ENCODE measurements around the gene TEX14. TPM values are rescaled to one million over a fixed set of nuclear protein-coding genes. Genes with fewer than 3 reads are reported as not detected.
A peak's percentile ranks its signal among the peaks of the same experiment; 100 is the strongest.
"Not testable (repeated sequence)": the region's sequence is repeated elsewhere in the genome, so short reads cannot be mapped to it uniquely, and the experiment has no call there.

TEX14 gene
- polyA plus RNA-seq, 1 donor, result 4.7 TPM

DNA sequence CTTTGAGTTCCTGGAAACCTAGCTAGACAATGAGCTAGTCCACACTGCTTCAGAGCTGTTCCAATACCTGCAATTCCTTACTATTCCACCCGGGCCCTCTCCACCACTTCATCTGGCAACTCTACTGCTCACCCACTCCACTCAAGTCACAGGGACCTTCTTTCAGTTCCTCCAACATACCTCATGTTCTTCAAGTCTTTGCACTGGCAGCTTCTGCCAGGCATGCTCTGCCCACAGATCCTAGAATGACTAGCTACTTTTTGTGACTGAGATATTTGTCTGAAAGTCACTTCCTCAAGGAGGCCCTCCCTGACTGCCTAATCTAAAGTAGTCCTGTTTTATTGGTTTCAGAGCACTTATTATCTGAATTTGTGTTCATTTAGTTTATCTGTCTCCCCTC is 86.4 kb downstream of the TEX14 start:
- DNase-seq, result no peak

DNA sequence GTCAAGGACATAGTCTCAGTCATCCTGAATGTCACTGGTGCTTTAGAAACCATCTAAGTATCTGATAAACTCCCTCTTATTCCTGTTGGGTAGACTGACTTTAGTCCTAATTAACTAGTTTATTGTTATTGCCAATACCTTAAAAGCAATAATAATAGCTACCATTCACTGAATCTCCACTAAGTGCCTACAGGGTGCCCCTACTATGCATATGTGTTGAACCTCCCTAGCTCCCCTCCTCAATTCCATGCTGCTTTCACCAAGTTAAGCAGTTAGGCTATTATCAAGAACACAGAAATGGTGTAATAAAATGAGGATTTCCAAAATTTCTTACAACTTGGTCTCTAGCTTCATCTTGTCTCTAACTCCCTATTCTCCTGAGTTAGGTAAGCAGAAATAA is 89.9 kb downstream of the TEX14 start:
- no peak for DNase-seq

DNA sequence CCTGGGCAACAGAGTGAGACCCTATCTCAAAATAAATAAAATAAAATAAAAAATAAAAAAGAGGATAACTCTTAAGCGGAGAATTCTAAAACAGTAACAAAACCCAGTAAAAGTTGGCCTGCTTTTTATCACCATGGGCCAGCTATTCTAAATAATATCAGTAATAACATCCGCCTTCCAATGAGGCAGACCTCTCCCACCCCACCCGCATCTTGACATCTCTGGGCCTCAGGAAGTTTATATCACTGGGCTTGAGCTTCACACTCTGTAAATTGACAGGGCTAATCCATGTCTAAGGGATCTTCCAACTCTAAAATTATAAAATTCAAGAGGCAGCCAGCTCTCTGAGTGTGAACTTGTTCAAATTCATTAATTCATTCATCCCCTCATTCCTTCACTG is 94.5 kb downstream of the TEX14 start:
- DNase-seq, result no peak

DNA sequence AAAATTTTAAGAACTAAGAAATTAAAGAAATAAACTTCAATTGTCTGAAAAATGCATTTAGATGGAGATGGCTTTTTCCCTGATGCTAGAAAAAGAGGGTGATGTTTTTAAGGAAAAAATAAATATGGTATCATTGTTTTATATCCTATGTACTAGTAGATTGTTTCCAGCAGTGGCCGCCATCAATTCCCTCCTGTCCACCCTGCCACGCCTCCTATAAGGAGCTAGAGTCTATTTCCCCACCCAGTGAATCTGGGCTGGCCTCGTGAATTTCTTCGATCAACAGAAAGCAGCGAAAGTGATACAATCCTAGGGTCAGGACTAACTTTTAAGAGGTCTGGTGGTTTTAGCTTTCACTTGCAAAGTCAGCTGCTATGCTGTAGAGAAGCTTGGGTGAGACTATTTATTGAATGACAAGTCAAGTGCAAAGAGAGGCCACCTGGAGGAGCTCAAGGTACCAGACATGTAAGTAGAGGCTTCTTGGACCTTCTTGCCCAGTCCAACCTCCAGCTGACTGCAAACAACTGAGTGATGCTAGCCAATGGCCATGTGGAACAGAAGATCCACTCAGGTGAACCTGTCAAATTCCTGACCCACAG is 96.6 kb downstream of the TEX14 start:
- no peak for DNase-seq

DNA sequence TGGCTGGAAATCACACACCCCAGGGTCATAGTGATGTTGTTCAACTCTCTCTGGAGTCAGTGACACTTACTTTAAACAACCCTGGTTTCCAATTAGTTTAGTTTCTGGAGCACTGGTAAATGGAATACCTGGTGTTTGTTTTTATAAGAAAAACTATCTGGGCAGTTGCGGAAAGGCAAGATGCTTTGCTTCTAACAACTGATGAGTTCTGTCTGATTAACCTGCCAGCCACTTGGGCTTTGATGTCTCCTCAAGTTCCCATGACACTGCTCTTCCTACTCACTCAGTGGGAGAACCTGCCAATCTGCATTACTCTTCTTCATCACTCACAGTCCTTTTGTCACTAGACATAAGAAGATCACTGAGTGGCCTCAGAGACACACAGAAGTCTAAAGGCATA is 98.7 kb downstream of the TEX14 start:
- no peak for DNase-seq

- no peak for DNase-seq
These were observed 100.4 kb downstream of the TEX14 start for GRCh38 chr17:58591455-58591854.

DNA sequence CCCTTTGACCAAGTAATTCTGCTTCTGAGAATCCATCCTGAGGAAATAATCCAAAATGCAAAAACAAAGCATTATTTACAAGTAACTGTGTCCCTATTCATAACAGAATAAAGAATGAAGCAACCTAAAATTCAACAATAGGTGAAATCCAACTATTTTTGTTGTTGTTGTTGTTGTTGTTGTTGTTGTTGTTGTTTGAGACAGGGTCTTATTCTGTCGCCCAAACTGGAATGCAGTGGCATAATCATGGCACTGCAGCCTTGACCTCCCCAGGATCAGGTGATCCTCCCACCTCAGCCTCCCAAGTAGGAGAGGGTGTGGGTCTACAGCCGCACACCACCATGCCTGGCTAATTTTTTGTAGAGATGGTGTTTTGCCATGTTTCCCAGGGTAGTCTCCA is 101.5 kb downstream of the TEX14 start:
- DNase-seq, result no peak

DNA sequence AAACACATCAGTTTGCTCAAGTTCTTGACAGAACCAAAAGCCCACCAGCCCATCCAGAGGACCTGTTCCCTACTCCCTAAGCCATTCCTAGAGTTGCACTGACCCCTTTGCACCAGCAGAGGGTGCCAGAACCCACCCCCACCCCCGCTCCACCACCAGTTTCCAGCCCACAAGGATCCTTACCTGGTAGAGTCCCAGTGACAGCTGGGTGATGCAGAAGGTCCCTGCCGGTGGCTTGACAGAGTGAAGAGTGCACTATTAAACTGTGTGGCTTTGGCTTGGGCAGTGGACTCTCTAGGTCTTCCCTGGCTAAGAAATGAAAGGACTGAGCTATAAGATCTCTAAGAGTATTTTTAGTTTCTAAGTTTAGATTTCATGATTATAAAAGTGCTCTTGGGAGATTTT is 104.1 kb downstream of the TEX14 start:
- peak; percentile 42 for DNase-seq

DNA sequence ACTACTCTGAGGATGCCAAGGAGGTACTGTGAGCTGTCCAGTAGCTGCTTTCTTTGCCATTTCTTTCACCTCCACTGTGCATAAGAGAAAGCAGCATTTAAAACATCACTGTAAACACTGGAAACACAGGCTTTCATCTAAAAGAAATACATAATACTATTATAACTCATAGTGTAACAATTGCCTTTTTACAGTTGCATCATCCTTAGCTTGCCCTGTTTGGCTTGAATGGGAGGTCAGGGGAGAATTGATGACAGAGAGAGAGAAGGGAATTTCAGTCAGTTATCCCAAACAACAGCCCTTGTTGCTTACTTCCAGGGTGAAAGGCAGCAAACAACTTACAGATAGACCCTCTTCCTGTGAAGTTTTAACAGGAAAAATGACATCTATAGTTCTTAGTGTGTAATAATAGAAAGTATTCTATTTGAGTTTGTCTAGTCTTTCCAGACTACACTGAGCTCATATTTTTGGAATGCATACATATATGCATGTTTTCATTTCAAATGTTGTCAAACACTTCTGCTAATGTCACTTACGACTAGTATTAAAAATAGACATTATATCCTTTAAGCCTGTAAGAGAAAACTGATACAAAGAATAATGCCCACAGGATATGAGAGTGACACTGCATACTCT is 105.7 kb downstream of the TEX14 start:
- DNase-seq, result no peak

- DNase-seq, result no peak
These were observed 106.3 kb downstream of the TEX14 start for GRCh38 chr17:58585554-58585953.

- DNase-seq, result no peak
These were observed 108.4 kb downstream of the TEX14 start for GRCh38 chr17:58583486-58583885.

GRCh38 chr17:58582718-58583117 is 109.1 kb downstream of the TEX14 start:
- DNase-seq, result not testable (repeated sequence)

GRCh38 chr17:58580671-58581070 is 111.2 kb downstream of the TEX14 start:
- peak; percentile 6 for DNase-seq

DNA sequence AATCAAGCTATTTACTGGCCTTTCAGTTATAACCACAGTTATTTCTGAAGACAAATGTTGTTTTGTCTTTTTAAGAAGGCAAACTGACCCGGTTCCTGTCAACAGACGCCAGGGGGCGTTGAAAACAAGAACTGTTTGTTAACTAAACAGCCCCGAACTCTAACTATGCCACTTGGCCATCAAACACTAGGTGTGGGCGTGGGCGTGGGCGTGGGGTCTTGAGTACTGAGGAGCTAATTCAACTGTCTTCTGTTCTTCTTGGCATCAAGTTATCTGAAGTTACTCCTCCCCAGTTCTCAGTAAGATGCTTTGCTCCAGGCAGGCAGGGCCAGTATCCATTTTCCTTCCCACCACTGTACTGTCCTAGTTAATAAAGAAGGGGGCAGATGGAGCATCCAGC is 114.1 kb downstream of the TEX14 start:
- peak; percentile 20 for DNase-seq

- DNase-seq, result no peak
These were observed 115.0 kb downstream of the TEX14 start for GRCh38 chr17:58576679-58577367.

- DNase-seq, result no peak
These were observed 116.3 kb downstream of the TEX14 start for GRCh38 chr17:58575511-58575910.

DNA sequence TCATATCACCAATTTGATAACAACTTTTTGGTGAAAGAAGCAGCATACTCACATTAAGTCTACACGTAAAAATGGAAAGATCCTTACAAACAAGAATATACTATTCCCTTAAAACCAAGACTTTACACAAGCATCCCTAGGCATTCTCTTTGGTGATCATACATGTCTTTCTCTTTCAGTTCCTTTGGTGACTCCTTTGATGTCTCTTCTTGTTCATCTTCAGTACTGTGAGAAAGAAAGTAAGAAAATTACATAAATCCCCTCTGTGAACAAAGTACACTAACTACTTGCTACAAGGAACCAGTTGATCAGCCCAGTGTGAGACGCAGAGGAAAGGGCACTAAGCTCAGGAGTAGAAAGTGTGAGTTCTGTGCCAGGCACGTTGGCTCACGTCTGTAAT is 117.8 kb downstream of the TEX14 start:
- DNase-seq, result no peak

DNA sequence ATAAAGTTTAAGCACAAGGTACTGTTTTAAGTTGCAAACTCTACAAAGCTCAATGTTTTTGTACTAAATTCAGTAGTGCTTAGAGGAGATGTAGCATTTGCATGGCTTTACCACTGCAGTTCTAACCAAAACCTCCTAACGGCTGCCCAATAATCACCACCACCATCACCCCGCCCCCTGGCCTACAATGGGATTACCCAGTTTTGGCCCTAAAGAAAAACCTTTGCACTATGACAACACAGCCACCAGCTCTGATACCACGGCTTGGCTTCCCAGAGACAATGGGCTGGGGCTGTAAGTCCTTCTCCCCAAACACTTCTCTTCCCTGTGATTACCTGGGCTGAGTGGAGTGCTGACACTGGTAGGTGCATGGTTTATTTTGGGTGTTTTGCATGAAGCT is 119.0 kb downstream of the TEX14 start:
- DNase-seq, result no peak

- DNase-seq, result no peak
These were observed 121.1 kb downstream of the TEX14 start for GRCh38 chr17:58570758-58571157.

GRCh38 chr17:58569196-58569595 is 122.6 kb downstream of the TEX14 start:
- no peak for DNase-seq

GRCh38 chr17:58568044-58568799 is 123.6 kb downstream of the TEX14 start:
- DNase-seq, result no peak

DNA sequence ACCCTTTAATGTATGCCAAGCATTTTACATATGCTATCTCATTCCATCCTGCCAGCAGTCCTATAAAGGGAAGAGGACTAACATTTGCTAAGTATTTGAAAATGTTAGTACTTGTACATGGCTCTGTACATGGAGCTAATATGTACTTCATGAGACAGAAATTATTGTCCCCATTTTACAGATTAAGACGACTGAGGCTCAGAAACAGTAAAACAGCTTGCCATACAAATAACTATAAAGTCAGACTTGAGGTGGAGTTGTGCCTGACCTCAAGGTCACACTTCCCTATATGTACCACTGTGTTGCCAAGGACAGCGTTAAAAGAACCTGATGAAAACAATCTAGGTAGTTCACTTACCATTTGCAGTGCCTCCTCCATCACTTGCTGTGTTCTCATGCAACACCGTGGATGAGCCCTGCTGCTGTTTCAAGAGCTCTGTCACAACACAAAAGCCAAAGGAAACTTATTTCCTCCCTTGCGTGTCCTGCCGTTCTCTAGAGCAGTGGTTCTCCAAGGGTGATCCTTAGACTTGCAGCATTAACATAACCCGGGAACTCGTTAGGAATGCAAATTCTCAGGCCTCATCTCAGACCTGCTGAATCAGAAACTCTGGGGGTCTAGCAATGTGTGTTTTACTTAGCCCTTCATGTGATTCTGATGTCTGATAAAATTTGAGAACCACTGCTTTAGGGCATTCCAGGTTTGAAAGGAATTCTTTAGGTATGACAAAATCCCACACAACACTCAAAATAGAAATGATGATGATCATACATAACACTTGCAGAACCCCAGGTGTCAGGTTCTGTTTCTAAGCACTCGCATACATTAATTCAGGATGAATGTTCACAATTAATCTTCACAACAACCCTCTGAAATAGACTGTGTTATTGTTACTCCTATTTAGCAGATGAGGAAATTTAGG is 126.2 kb downstream of the TEX14 start:
- DNase-seq, result no peak

Data from hindlimb muscle (tissue), 1 donor.